Liver (tissue), 9 donors: ENCODE measurements around the gene GLYATL3. TPM values are rescaled to one million over a fixed set of nuclear protein-coding genes. Genes with fewer than 3 reads are reported as not detected.

Experiments used
- DNase-seq: peaks from one replicate; pipeline ENCODE4 v3.0.0-alpha.2; 2017; ENCODE audit warnings: low spot score
- H3K27ac ChIP-seq, 2 donors: one replicate each; pipeline ENCODE4 v1.7.0; 2013; ENCODE audit warnings: inconsistent platforms in 2 of 2, low read length in 2 of 2, control low read depth in 1 of 2, low read depth in 1 of 2, mild to moderate bottlenecking in 1 of 2
- H3K27me3 ChIP-seq, 4 donors: one replicate each; pipeline versions ENCODE4 v1.6.1 to v1.7.0; 2013; ENCODE audit warnings: low read length in 3 of 4, inconsistent platforms in 1 of 4, mild to moderate bottlenecking in 1 of 4, moderate library complexity in 1 of 4; ENCODE audit not compliant: control insufficient read depth in 4 of 4, insufficient read depth in 4 of 4
- H3K36me3 ChIP-seq, 4 donors: one replicate each; pipeline versions ENCODE4 v1.6.1 to v1.7.0; 2013; ENCODE audit warnings: low read length in 3 of 4, mild to moderate bottlenecking in 3 of 4, low read depth in 1 of 4, moderate library complexity in 1 of 4; ENCODE audit not compliant: control insufficient read depth in 4 of 4, insufficient read depth in 3 of 4
- H3K4me1 ChIP-seq, 4 donors: one replicate each; pipeline versions ENCODE4 v1.6.1 to v1.7.0; 2013; ENCODE audit warnings: low read length in 3 of 4, mild to moderate bottlenecking in 3 of 4, moderate library complexity in 1 of 4; ENCODE audit not compliant: control insufficient read depth in 4 of 4, insufficient read depth in 4 of 4
- H3K4me3 ChIP-seq, 3 donors: one replicate each; pipeline versions ENCODE4 v1.6.1 to v1.7.0; 2013; ENCODE audit warnings: low read length in 3 of 3, control low read depth in 1 of 3, low read depth in 1 of 3, mild to moderate bottlenecking in 1 of 3
- H3K9ac ChIP-seq, 2 donors: one replicate each; pipeline ENCODE4 v1.7.0; 2013; ENCODE audit warnings: low read length in 2 of 2, mild to moderate bottlenecking in 2 of 2, moderate library complexity in 2 of 2, control low read depth in 1 of 2, low read depth in 1 of 2
- H3K9me3 ChIP-seq, 4 donors: one replicate each; pipeline versions ENCODE4 v1.6.1 to v1.7.0; 2013; ENCODE audit warnings: low read length in 3 of 4; ENCODE audit not compliant: control insufficient read depth in 4 of 4
- ATF3 ChIP-seq: IDR thresholded peaks from 2 replicates; pipeline ENCODE4 v1.6.1; 2016; ENCODE audit warnings: antibody characterized with exemption
- CTCF ChIP-seq: fragments of 150-350 bp; IDR thresholded peaks from 2 replicates; pipeline ENCODE4 v1.5.1; 2017; ENCODE audit warnings: improper control_type of control experiment, low read depth, low read length; ENCODE audit not compliant: missing input control
- EGR1 ChIP-seq, 2 donors: IDR thresholded peaks; 2 replicates each; pipeline ENCODE4 v1.6.1; 2016 to 2018; ENCODE audit warnings: antibody characterized with exemption in 2 of 2, low read depth in 2 of 2
- FOXA1 ChIP-seq: IDR thresholded peaks from 2 replicates; pipeline ENCODE4 v1.6.1; 2016; ENCODE audit warnings: antibody characterized with exemption
- FOXA2 ChIP-seq: IDR thresholded peaks from 2 replicates; pipeline ENCODE4 v1.6.1; 2016; ENCODE audit warnings: antibody characterized with exemption
- GABPA ChIP-seq, 2 donors: IDR thresholded peaks in 1 of 2; conservative IDR thresholded peaks in 1 of 2; 2 replicates each; pipeline ENCODE4 v1.6.1; 2016; ENCODE audit warnings: antibody characterized with exemption in 2 of 2, mild to moderate bottlenecking in 1 of 2, moderate library complexity in 1 of 2
- HNF4A ChIP-seq, 2 donors: conservative IDR thresholded peaks; 2 replicates each; pipeline ENCODE4 v1.6.1; 2016; ENCODE audit warnings: antibody characterized with exemption in 2 of 2, mild to moderate bottlenecking in 2 of 2
- HNF4G ChIP-seq: IDR thresholded peaks from 2 replicates; pipeline ENCODE4 v1.6.1; 2016; ENCODE audit warnings: antibody characterized with exemption
- JUND ChIP-seq, 2 donors: IDR thresholded peaks; 2 replicates each; pipeline ENCODE4 v1.6.1; 2016; ENCODE audit warnings: antibody characterized with exemption in 2 of 2
- MAX ChIP-seq: IDR thresholded peaks from 2 replicates; pipeline ENCODE4 v1.6.1; 2016; ENCODE audit warnings: antibody characterized with exemption
- NR2F2 ChIP-seq: IDR thresholded peaks from 2 replicates; pipeline ENCODE4 v1.6.1; 2016; ENCODE audit warnings: antibody characterized with exemption
- RAD21 ChIP-seq, 2 donors: IDR thresholded peaks; 2 replicates each; pipeline ENCODE4 v1.6.1; 2016; ENCODE audit warnings: antibody characterized with exemption in 2 of 2, mild to moderate bottlenecking in 2 of 2
- REST ChIP-seq: IDR thresholded peaks from 2 replicates; pipeline ENCODE4 v1.6.1; 2016; ENCODE audit warnings: antibody characterized with exemption, mild to moderate bottlenecking
- RXRA ChIP-seq, 2 donors: IDR thresholded peaks; 2 replicates each; pipeline ENCODE4 v1.6.1; 2017 to 2018; ENCODE audit warnings: antibody characterized with exemption in 2 of 2, mild to moderate bottlenecking in 1 of 2
- SP1 ChIP-seq: IDR thresholded peaks from 2 replicates; pipeline ENCODE4 v1.6.1; 2018; ENCODE audit warnings: antibody characterized with exemption, mild to moderate bottlenecking
- TAF1 ChIP-seq: conservative IDR thresholded peaks from 2 replicates; pipeline ENCODE4 v1.6.1; 2016; ENCODE audit warnings: antibody characterized with exemption, mild to moderate bottlenecking
- YY1 ChIP-seq: IDR thresholded peaks from 2 replicates; pipeline ENCODE4 v1.6.1; 2016; ENCODE audit warnings: antibody characterized with exemption, mild to moderate bottlenecking
- ZBTB33 ChIP-seq: IDR thresholded peaks from 2 replicates; pipeline ENCODE4 v1.6.1; 2016; ENCODE audit warnings: antibody characterized with exemption
- WGBS: extraction: QIAGEN DNeasy Blood & Tissue Kit; methylation state at CpG from one replicate; pipeline ENCODE4 v1.1.7; 2013; 5-methylcytosine and 5-hydroxymethylcytosine counted together
- polyA plus RNA-seq, 2 donors: library from polyadenylated mRNA; stranded (reverse) in 1 of 2; unstranded in 1 of 2; fragments of 200-250 nt in 1 of 2; fragments of >200 nt in 1 of 2; fragmentation: Nextera tagmentation in 1 of 2; extraction: Ambion mirVana in 1 of 2; gene quantifications; one replicate each; pipeline versions ENCODE4 v1.2.1 to v1.2.3, GENCODE V29; 2013 to 2015
- total RNA-seq, 2 donors: library from RNA; depleted of rRNA; stranded (reverse); fragments of >200 nt; gene quantifications; one replicate each; pipeline ENCODE4 v1.2.3, GENCODE V29; 2014
- donor health status: healthy.
- donor health status: healthy.
- donor health status: healthy.
- donor health status: healthy.
- donor health status: healthy.

GLYATL3 gene
- total and polyA plus RNA-seq, 4 donors, result 0.09 TPM; not detected in 3

GRCh38 chr6:49462927-49463611, 36.7 kb upstream of the GLYATL3 start, which contains the start of the genes CENPQ and MMUT:
CENPQ (plus strand) TSS chr6:49463370; CDS start chr6:49470177, 6,807 bp downstream.
MMUT (minus strand) TSS chr6:49463253; CDS start chr6:49459466, 3,787 bp downstream.
- H3K4me1 ChIP-seq, result peaks cover 4 to 47% (median 35%) of the 10 kb centered on the region in 4 donors
- TF ChIP-seq RXRA (IDR thresholded peaks at IDR 0.05) (peak in 1 of 2 donors; percentile 50), RAD21 (IDR thresholded peaks at IDR 0.05) (peak; percentile 13 to 34), NR2F2 (peak; percentile 59), CTCF (no peak), ATF3 (peak; percentile 6), REST (peak; percentile 81), YY1 (peak; percentile 94), FOXA1 (peak; percentile 74), SP1 (peak; percentile 96), FOXA2 (peak; percentile 22), JUND (IDR thresholded peaks at IDR 0.05) (peak in 1 of 2 donors; percentile 39), HNF4A (conservative IDR thresholded peaks at IDR 0.05) (peak; percentile 28 to 80), EGR1 (IDR thresholded peaks at IDR 0.05; ENCODE audit: low read depth in 2 of 2) (peak; percentile 85 to 93), MAX (peak; percentile 65), TAF1 (peak; percentile 89), HNF4G (no peak), ZBTB33 (peak; percentile 79), GABPA (IDR thresholded peaks at IDR 0.05 in 1 of 2, conservative IDR thresholded peaks at IDR 0.05 in 1 of 2) (peak; percentile 95 to 99)
- peak within 1 kb of the TSS; percentile 57 to 87 (median 85) for H3K4me3 ChIP-seq
- H3K27ac ChIP-seq, result peak within 1 kb of the TSS; percentile 82 to 84
- peaks cover 0 to 11% (median 6%) of the 10 kb centered on the region in 4 donors for H3K36me3 ChIP-seq
- no peaks in the 10 kb centered on the region for H3K9me3 ChIP-seq
- no peaks in the 10 kb centered on the region for H3K27me3 ChIP-seq
- WGBS, result under 1% methylated on average over 37 of the region's 37 CpGs
- DNase-seq, result peak; percentile 93
- peak within 1 kb of the TSS; percentile 93 to 100 for H3K9ac ChIP-seq
